Measurements from ENCODE around the gene KIF26B.

KIF26B gene

GRCh38 chr1:245177071-245177900 lies 22.5 kb downstream of the KIF26B start:
- H3K4me3 ChIP-seq (replicated peaks in 1 of 2; ENCODE audit: low read depth in 2 of 2, low read length in 2 of 2) = no peak overlapping the region
- TF ChIP-seq CTCF (IDR thresholded peaks at IDR 0.05; ENCODE audit: low read depth, low read length) = no peak
- no peak for DNase-seq (ENCODE audit: low read depth in 2 of 2)

- no peak for TF ChIP-seq CTCF (IDR thresholded peaks at IDR 0.05; ENCODE audit: low read depth, low read length)
- no peak overlapping the region for H3K4me3 ChIP-seq (replicated peaks in 1 of 2; ENCODE audit: low read depth in 2 of 2, low read length in 2 of 2)
- DNase-seq (ENCODE audit: low read depth in 2 of 2) = no peak
Observed at GRCh38 chr1:245179706-245180105, 24.9 kb downstream of the KIF26B start.

- no peak for TF ChIP-seq CTCF (IDR thresholded peaks at IDR 0.05; ENCODE audit: low read depth, low read length)
- no peak overlapping the region for H3K4me3 ChIP-seq (replicated peaks in 1 of 2; ENCODE audit: low read depth in 2 of 2, low read length in 2 of 2)
- DNase-seq (ENCODE audit: low read depth in 2 of 2) = no peak
Observed at GRCh38 chr1:245180496-245181157, 25.8 kb downstream of the KIF26B start.

DNA sequence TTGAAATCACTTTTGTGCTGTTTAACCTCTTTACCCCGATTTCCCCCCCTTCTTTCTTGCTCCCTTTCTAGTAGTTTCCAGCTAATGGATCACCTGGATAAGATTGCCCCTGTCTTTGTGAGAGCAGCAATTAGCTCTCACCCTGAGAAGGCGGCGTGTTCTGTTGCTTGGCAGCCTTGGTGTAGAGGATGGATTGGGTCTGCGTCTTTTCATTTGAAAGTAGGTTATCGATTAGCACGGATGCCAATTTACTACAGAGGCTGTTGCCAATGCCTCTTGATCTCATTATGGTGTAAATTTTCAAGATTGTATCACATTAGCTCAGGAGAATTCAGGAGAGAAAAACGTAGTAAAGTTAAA lies 26.4 kb downstream of the KIF26B start:
- no peak for DNase-seq (ENCODE audit: low read depth in 2 of 2)
- no peak for TF ChIP-seq CTCF (IDR thresholded peaks at IDR 0.05; ENCODE audit: low read depth, low read length)
- H3K4me3 ChIP-seq (replicated peaks in 1 of 2; ENCODE audit: low read depth in 2 of 2, low read length in 2 of 2) = no peak overlapping the region

GRCh38 chr1:245182028-245182427 lies 27.2 kb downstream of the KIF26B start:
- no peak for DNase-seq (ENCODE audit: low read depth in 2 of 2)
- no peak for TF ChIP-seq CTCF (IDR thresholded peaks at IDR 0.05; ENCODE audit: low read depth, low read length)

GRCh38 chr1:245183429-245183828 lies 28.6 kb downstream of the KIF26B start:
- DNase-seq (ENCODE audit: low read depth in 2 of 2) = no peak
- no peak for TF ChIP-seq CTCF (IDR thresholded peaks at IDR 0.05; ENCODE audit: low read depth, low read length)
- H3K4me3 ChIP-seq (replicated peaks in 1 of 2; ENCODE audit: low read depth in 2 of 2, low read length in 2 of 2) = no peak overlapping the region

More at GRCh38 chr1:245182028-245182427, 27.2 kb downstream of the KIF26B start:
- H3K4me3 ChIP-seq (replicated peaks in 1 of 2; ENCODE audit: low read depth in 2 of 2, low read length in 2 of 2) = no peak overlapping the region
